HG03280 (cell line): ENCODE measurements around the gene SH3PXD2A.

Experiments
- ATAC-seq: cut with Tn5 transposase; IDR thresholded peaks from one replicate; pipeline ENCODE4 v1.9.1; 2021; ENCODE audit warnings: mild to moderate bottlenecking, moderate library complexity; ENCODE audit not compliant: unreplicated experiment

Gene SH3PXD2A

DNA sequence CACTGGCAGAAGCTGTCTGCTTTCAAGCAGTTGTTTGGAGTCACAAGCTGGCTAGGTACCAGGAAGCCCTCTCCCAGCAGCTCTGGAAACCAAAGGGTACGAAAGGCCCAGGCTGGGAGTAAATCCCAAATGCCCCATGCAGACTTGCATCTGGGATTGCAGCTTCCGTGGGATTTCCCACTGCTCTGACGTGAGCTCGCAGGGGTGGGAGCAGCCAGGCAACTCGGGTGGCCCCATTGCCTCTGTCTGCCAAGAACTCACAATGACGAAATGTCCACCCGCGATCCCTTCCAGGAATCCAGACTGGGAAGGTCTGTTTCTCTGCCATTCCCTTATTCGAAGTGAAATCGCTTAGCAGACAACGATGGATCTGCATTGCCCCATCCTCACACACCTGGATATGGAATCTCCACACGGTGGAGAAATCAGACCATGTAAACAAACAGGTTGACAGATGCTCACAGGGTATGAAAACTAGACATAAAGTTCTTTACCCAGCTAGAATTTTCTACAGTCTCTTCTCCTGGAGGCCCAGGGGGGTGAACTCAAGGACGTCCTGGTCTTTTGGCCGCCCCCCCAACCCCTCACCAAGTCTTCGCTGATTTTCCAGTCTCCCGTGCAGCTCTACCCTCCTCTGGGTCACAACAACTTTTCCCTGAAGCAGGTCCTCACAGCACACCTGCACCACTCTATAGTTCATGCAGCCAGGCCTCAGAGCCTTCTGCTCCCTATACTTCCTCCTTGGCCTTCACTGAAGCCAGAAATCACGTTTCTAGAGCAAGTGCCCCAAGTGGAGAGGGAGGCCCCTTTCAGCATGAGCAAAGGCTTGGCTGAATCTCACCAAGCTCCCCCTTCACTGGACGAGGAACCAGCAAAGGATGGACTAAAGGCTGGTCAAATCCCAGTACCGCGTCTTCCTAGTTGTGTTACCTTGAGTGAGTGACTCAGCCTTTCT is 20.0 kb downstream of the SH3PXD2A start:
- no peak for ATAC-seq

DNA sequence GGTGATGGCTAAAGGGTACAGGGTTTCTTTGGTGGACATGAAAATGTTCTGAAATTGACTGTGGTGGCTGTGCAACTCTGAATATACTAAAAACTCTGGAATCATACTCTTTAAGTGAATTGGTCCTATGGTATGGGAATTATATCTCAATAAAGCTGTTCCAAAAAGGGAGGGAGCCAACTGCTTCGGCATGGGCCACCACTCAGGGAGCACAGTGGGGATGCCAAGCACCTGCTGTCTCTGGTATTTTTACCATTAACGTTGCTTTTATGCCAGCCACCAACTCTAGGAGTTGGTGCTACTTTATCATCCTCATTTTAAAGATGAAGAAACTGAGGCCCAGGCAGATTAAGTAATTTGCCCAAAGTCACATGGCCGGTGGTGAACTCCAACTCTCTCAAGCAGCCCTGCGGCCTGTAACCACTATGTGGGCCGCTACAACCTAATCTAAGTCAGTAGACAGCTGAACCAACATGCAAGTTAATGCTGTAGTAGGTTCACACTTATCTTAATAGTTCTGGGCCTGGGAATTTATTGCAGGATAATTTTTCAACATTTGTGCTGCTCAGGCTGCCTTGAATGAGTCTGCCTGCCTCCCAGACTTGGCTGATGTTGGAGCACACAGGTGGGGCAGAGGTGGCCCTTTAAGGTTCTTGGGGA is 20.8 kb downstream of the SH3PXD2A start:
- ATAC-seq, result no peak

GRCh38 chr10:103833731-103834365 is 21.5 kb downstream of the SH3PXD2A start:
- no peak for ATAC-seq

DNA sequence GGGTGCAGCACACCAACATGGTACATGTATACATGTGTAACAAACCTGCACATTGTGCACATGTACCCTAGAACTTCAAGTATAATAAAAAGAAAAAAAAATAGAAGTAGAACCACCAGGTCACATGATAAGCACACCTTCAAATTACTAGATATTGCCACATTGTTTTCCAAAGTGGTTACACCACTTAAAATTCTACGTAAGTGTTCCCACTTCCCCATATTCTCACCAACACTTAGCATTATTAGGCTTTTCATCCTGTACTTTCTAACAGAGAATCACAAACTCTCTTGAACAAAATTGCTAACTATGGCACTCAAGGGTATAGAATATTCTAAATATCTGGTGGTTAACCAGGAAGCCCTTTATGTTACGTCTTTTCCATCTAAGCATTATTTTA is 22.6 kb downstream of the SH3PXD2A start:
- ATAC-seq, result no peak

GRCh38 chr10:103829838-103830465 is 25.4 kb downstream of the SH3PXD2A start:
- ATAC-seq, result no peak

DNA sequence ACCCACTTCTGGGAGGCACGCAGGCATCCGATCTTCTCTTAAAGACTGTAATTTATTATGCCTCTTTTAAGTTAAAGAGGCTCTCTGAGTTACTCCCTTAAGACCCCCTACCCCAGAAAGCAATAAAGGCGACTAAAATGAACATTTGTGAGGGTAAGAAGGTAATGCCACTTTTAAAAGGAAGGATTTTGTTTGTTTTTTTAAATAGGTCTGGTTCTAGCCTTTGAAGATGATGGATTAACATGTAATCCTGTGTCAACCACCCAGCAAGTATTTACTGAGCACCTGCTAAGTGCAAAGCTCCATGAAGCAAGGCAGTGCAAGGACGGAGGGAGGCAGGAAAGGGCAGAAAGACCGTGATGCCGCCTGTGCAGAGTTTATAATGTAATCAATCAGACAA is 26.1 kb downstream of the SH3PXD2A start:
- ATAC-seq, result no peak

DNA sequence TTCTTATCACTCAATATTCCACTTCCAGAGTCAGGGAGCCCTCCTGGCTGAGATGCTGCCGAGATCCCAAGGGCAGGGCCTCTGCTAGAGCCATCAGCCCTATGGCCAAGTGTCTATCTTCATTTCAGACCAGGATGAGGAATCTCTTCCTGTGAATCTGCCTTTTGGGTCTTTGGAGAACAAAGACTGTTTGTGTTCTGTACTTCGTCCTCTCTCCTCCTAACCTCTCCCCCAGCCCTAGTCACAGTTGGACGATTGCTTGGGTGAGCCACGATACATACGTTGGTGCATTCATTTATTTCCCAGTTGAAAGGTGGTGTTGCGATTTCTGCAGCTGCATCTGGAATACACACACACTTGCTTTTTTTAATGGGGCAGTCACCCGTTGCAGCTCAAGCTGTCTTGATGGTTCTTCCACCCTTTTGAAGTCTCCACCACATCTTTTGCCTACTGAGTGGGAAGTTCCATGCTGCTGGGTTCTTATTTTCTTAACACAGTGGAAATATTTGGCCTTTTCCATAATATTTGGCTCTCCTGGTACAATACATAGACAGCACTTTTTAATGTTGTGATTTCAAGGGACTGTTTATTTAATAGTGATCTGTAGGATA is 26.7 kb downstream of the SH3PXD2A start:
- ATAC-seq, result no peak

- ATAC-seq, result no peak
Observed at GRCh38 chr10:103828107-103828506, 27.3 kb downstream of the SH3PXD2A start.

- ATAC-seq, result no peak
Observed at GRCh38 chr10:103826885-103827284, 28.5 kb downstream of the SH3PXD2A start.

GRCh38 chr10:103824281-103824680 is 31.1 kb downstream of the SH3PXD2A start:
- no peak for ATAC-seq

- no peak for ATAC-seq
Observed at GRCh38 chr10:103823706-103824272, 31.6 kb downstream of the SH3PXD2A start.

- ATAC-seq, result no peak
Observed at GRCh38 chr10:103822800-103823199, 32.6 kb downstream of the SH3PXD2A start.

GRCh38 chr10:103822107-103822716 is 33.2 kb downstream of the SH3PXD2A start:
- no peak for ATAC-seq

GRCh38 chr10:103820101-103821062 is 35.0 kb downstream of the SH3PXD2A start:
- ATAC-seq, result no peak

GRCh38 chr10:103819493-103819892 is 35.9 kb downstream of the SH3PXD2A start:
- ATAC-seq, result no peak

- ATAC-seq, result no peak
Observed at GRCh38 chr10:103818765-103819374, 36.5 kb downstream of the SH3PXD2A start.

GRCh38 chr10:103818105-103818504 is 37.3 kb downstream of the SH3PXD2A start:
- ATAC-seq, result no peak

DNA sequence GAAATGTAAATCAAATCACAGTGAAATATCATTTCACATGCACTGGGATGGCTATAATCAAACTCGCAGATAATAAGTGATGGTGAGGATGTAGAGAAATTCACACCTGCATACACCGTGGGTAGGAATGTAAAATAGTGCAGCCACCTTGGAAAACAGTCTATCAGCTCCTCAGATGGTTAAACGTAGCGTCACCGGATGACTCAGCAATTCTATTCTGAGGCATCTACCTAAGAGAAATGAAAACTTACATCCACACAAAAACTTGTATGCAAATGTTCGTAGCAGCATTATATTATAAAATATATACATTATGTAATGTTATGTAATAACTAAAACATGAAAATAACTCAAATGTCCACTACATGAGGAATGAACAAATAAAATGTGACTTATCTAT is 38.9 kb downstream of the SH3PXD2A start:
- ATAC-seq, result no peak
